Fibroblast of lung (primary cell): ENCODE data around the gene MLXIP. TPM values are rescaled to one million over a fixed set of nuclear protein-coding genes. Genes with fewer than 3 reads are reported as not detected.

Experiments
- DNase-seq, 2 donors: peaks; one replicate each; pipeline versions ENCODE4 v3.0.0 to v3.0.0-alpha.2; 2010; ENCODE audit warnings: low read depth in 2 of 2
- H2AFZ ChIP-seq: 2 replicates; pipeline ENCODE4 v1.5.1; 2012; ENCODE audit warnings: low read length, control low read depth, inconsistent platforms
- H3K27ac ChIP-seq: 2 replicates; pipeline ENCODE4 v1.5.1; 2011; ENCODE audit warnings: low read length, control low read depth; ENCODE audit not compliant: insufficient read depth
- H3K27me3 ChIP-seq: 2 replicates; pipeline ENCODE4 v1.5.1; 2011; ENCODE audit warnings: mild to moderate bottlenecking, low read length; ENCODE audit not compliant: control insufficient read depth, insufficient read depth
- H3K36me3 ChIP-seq: 2 replicates; pipeline ENCODE4 v1.5.1; 2011; ENCODE audit warnings: low read length; ENCODE audit not compliant: control insufficient read depth, insufficient read depth
- H3K4me1 ChIP-seq: 2 replicates; pipeline ENCODE4 v1.5.1; 2011; ENCODE audit warnings: low read length; ENCODE audit not compliant: control insufficient read depth, insufficient read depth; ENCODE audit errors: extremely low read depth
- H3K4me2 ChIP-seq: 2 replicates; pipeline ENCODE4 v1.5.1; 2011; ENCODE audit warnings: low read length, control low read depth; ENCODE audit not compliant: insufficient read depth; ENCODE audit errors: extremely low read depth
- H3K4me3 ChIP-seq, 4 experiments: fragments of 200-600 bp in 1 of 4; sonication (generic) in 1 of 4; replicated peaks in 1 of 4; 2 replicates each; pipeline ENCODE4 v1.5.1; 2011 to 2016; ENCODE audit warnings: low read length in 4 of 4, low read depth in 3 of 4, mild to moderate bottlenecking in 3 of 4, control low read depth in 2 of 4, inconsistent platforms in 1 of 4, mixed read lengths in 1 of 4; ENCODE audit not compliant: insufficient read depth in 1 of 4; ENCODE audit errors: control extremely low read depth in 1 of 4
- H3K79me2 ChIP-seq: 2 replicates; pipeline ENCODE4 v1.5.1; 2012; ENCODE audit warnings: mild to moderate bottlenecking, low read length, inconsistent platforms; ENCODE audit not compliant: control insufficient read depth, insufficient read depth
- H3K9ac ChIP-seq: 2 replicates; pipeline ENCODE4 v1.5.1; 2011; ENCODE audit warnings: mild to moderate bottlenecking, low read length, control low read depth; ENCODE audit not compliant: insufficient read depth
- H3K9me3 ChIP-seq: 2 replicates; pipeline ENCODE4 v1.5.1; 2012; ENCODE audit warnings: low read depth, low read length; ENCODE audit not compliant: control insufficient read depth, insufficient read depth
- H4K20me1 ChIP-seq: 2 replicates; pipeline ENCODE4 v1.5.1; 2011; ENCODE audit warnings: low read length; ENCODE audit not compliant: control insufficient read depth, insufficient read depth; ENCODE audit errors: extremely low read depth
- CTCF ChIP-seq, 2 donors: IDR thresholded peaks in 1 of 2; conservative IDR thresholded peaks in 1 of 2; 1 replicate in 1 of 2; 2 replicates in 1 of 2; pipeline ENCODE4 v1.5.1; 2011 to 2012; ENCODE audit warnings: low read length in 2 of 2, control low read depth in 1 of 2, inconsistent platforms in 1 of 2, low read depth in 1 of 2, mild to moderate bottlenecking in 1 of 2
- EZH2 ChIP-seq: IDR thresholded peaks from 2 replicates; pipeline ENCODE4 v1.5.1; 2012; ENCODE audit warnings: low read length, control low read depth, mild to moderate bottlenecking; ENCODE audit errors: missing control alignments
- polyA plus RNA-seq, 2 donors: library from polyadenylated mRNA; depleted of rRNA in 1 of 2; stranded (reverse) in 1 of 2; unstranded in 1 of 2; fragments of >200 nt; gene quantifications; 2 replicates each; pipeline ENCODE4 v1.2.1, GENCODE V29; 2011 to 2012; ENCODE audit warnings: missing spikeins in 1 of 2
- total RNA-seq: library from RNA; depleted of rRNA; stranded (reverse); fragments of >200 nt; gene quantifications from 2 replicates; pipeline ENCODE4 v1.2.1, GENCODE V29; 2014

MLXIP gene
- total and polyA plus RNA-seq, 2 donors (not counting 1 experiment from before 2014, with no cell fraction given), result 6.6 to 17.0 TPM

- H2AFZ ChIP-seq, result no peak overlapping the region
- no peak for DNase-seq
These were observed 526 bp downstream of the MLXIP start for GRCh38 chr12:122079033-122079531.

GRCh38 chr12:122079532-122080081 lies 1.1 kb downstream of the MLXIP start:
- Histone ChIP-seq H3K4me2 (peak overlapping the region; percentile 97), H2AFZ (no peak overlapping the region), H3K79me2 (peaks cover 35% of the 10 kb centered on the region), H3K4me3 (peak overlapping the region; percentile 74 to 92 (median 84)), H3K9ac (peak overlapping the region; percentile 84), H3K9me3 (no peaks in the 10 kb centered on the region), H4K20me1 (no peaks in the 10 kb centered on the region), H3K36me3 (peaks cover 2% of the 10 kb centered on the region), H3K27me3 (no peaks in the 10 kb centered on the region), H3K4me1 (peaks cover 16% of the 10 kb centered on the region), H3K27ac (peak overlapping the region; percentile 79)
- TF ChIP-seq EZH2, result no peak
- TF ChIP-seq CTCF (conservative IDR thresholded peaks at IDR 0.05 in 1 of 2, IDR thresholded peaks at IDR 0.05 in 1 of 2; ENCODE audit: low read depth in 1 of 2, low read length in 2 of 2), result no peak
- no peak for DNase-seq

More at GRCh38 chr12:122079033-122079531, 526 bp downstream of the MLXIP start:
- Histone ChIP-seq H3K27ac (peak overlapping the region; percentile 79), H3K9ac (peak overlapping the region; percentile 84), H4K20me1 (no peaks in the 10 kb centered on the region), H3K4me2 (peak overlapping the region; percentile 97), H3K4me1 (peaks cover 16% of the 10 kb centered on the region), H3K27me3 (no peaks in the 10 kb centered on the region), H3K4me3 (peak overlapping the region; percentile 74 to 92 (median 84)), H3K36me3 (peaks cover 2% of the 10 kb centered on the region), H3K9me3 (no peaks in the 10 kb centered on the region), H3K79me2 (peaks cover 33% of the 10 kb centered on the region)
- no peak for TF ChIP-seq EZH2
- no peak for TF ChIP-seq CTCF (conservative IDR thresholded peaks at IDR 0.05 in 1 of 2, IDR thresholded peaks at IDR 0.05 in 1 of 2; ENCODE audit: low read depth in 1 of 2, low read length in 2 of 2)

GRCh38 chr12:122080149-122081082 lies 1.9 kb downstream of the MLXIP start:
- no peak overlapping the region for H2AFZ ChIP-seq

More at GRCh38 chr12:122080149-122081082, 1.9 kb downstream of the MLXIP start:
- Histone ChIP-seq H3K36me3 (peaks cover 5% of the 10 kb centered on the region), H3K9ac (peak overlapping the region; percentile 39), H3K79me2 (peaks cover 39% of the 10 kb centered on the region), H3K4me3 (peak overlapping the region; percentile 74 to 92 (median 84)), H3K9me3 (no peaks in the 10 kb centered on the region), H4K20me1 (no peaks in the 10 kb centered on the region), H3K27me3 (no peaks in the 10 kb centered on the region), H3K4me1 (peaks cover 16% of the 10 kb centered on the region), H3K27ac (peak overlapping the region; percentile 79), H3K4me2 (peak overlapping the region; percentile 97)
- DNase-seq, result peak; percentile 87 to 89
- TF ChIP-seq CTCF (conservative IDR thresholded peaks at IDR 0.05 in 1 of 2, IDR thresholded peaks at IDR 0.05 in 1 of 2; ENCODE audit: low read depth in 1 of 2, low read length in 2 of 2) (no peak), EZH2 (no peak)
